MG63 (cell line): ENCODE results near the gene STX19. TPM values are rescaled to one million over a fixed set of nuclear protein-coding genes. Genes with fewer than 3 reads are reported as not detected.

ENCODE experiments used
- total RNA-seq: library from RNA; depleted of rRNA; stranded (reverse); fragments of >200 nt; shearing (Covaris generic); gene quantifications from 2 replicates; pipeline ENCODE4 v1.2.3, GENCODE V29; 2014; ENCODE audit warnings: low replicate concordance; rRNA removed

The STX19 gene
- total RNA-seq, 1 experiment from 2014 or later: not detected

Other genes with a start within 250 kb of the STX19 start
- 5.4 and 13.1 TPM in 2 replicates for gene PROS1, start 54.7 kb downstream of the STX19 start, total RNA-seq
- 6.6 TPM in 2 replicates for gene ARL13B, start 48.4 kb downstream of the STX19 start, total RNA-seq
- 2.5 and 3.8 TPM in 2 replicates for gene DHFR2, start 34.3 kb upstream of the STX19 start, total RNA-seq
- gene NSUN3, start 34.5 kb upstream of the STX19 start, total RNA-seq: 5.7 and 12.7 TPM in 2 replicates